Thyroid gland (tissue), 4 donors: Measurements from ENCODE around the gene BAD.

ENCODE experiments used
- POLR2A ChIP-seq, 2 donors: fragments of 450-650 bp; IDR thresholded peaks; one replicate each; pipeline ENCODE4 v1.6.1; 2017; ENCODE audit warnings: antibody characterized with exemption in 2 of 2, mild to moderate bottlenecking in 2 of 2, moderate library complexity in 1 of 2
- TF ChIP-seq, protein P1 (sequence below), 6 experiments: fragments of 200-600 bp in 3 of 6; fragments of 450-650 bp in 3 of 6; sonication (generic) in 3 of 6; IDR thresholded peaks; one replicate each; pipeline ENCODE4 v1.5.1; 2016 to 2019; ENCODE audit warnings: antibody characterized with exemption in 6 of 6, mild to moderate bottlenecking in 2 of 6, inconsistent platforms in 1 of 6, moderate library complexity in 1 of 6

DNA sequence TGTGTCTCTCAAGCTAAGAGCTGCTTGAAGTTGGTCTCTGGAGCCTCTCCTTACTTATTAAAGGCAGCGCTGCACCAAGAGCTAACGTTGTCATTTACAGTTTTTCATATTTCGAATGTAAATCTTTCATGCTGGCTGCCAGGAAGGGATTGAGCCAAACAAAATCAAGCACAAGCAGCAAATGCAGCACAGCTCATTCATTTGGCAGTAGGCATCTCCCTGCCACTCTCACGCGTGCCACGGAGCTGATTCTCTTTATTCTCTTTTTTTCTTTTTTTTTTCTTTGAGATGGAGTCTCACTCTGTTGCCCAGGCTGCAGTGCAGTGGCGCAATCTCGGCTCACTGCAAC is 51.5 kb downstream of the BAD start:
- TF ChIP-seq, protein P1, sequence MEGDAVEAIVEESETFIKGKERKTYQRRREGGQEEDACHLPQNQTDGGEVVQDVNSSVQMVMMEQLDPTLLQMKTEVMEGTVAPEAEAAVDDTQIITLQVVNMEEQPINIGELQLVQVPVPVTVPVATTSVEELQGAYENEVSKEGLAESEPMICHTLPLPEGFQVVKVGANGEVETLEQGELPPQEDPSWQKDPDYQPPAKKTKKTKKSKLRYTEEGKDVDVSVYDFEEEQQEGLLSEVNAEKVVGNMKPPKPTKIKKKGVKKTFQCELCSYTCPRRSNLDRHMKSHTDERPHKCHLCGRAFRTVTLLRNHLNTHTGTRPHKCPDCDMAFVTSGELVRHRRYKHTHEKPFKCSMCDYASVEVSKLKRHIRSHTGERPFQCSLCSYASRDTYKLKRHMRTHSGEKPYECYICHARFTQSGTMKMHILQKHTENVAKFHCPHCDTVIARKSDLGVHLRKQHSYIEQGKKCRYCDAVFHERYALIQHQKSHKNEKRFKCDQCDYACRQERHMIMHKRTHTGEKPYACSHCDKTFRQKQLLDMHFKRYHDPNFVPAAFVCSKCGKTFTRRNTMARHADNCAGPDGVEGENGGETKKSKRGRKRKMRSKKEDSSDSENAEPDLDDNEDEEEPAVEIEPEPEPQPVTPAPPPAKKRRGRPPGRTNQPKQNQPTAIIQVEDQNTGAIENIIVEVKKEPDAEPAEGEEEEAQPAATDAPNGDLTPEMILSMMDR (IDR thresholded peaks at IDR 0.05): no peak
- TF ChIP-seq POLR2A (IDR thresholded peaks at IDR 0.05): no peak
